ENCODE results near the gene UBA52.
"Not testable (repeated sequence)": the region's sequence is repeated elsewhere in the genome, so short reads cannot be mapped to it uniquely, and the experiment has no call there.

UBA52 gene

GRCh38 chr19:18591735-18592385 lies 20.2 kb downstream of the UBA52 start:
- FAIRE-seq = no peak
- TF ChIP-seq PAX5 (IDR thresholded peaks at IDR 0.05; ENCODE audit: insufficient read depth, low read length, severe bottlenecking) = no peak
- TF ChIP-seq POU2F2 (IDR thresholded peaks at IDR 0.05; ENCODE audit: low read depth, low read length) = no peak
- TF ChIP-seq TAF1 (IDR thresholded peaks at IDR 0.05; ENCODE audit: low read depth, low read length) = no peak
- DNase-seq (ENCODE audit: insufficient read length, low spot score) = no peak

GRCh38 chr19:18592732-18593131 lies 21.1 kb downstream of the UBA52 start:
- DNase-seq (ENCODE audit: insufficient read length, low spot score); FAIRE-seq: not testable (repeated sequence)

GRCh38 chr19:18593367-18594095 lies 21.9 kb downstream of the UBA52 start:
- DNase-seq (ENCODE audit: insufficient read length, low spot score) (no peak), FAIRE-seq (no peak)
- TF ChIP-seq TAF1 (IDR thresholded peaks at IDR 0.05; ENCODE audit: low read depth, low read length) (no peak), POU2F2 (IDR thresholded peaks at IDR 0.05; ENCODE audit: low read depth, low read length) (no peak), SPI1 (IDR thresholded peaks at IDR 0.05; ENCODE audit: low read depth, low read length) (no peak), PAX5 (IDR thresholded peaks at IDR 0.05; ENCODE audit: insufficient read depth, low read length, severe bottlenecking) (no peak)

GRCh38 chr19:18594096-18594823 lies 22.6 kb downstream of the UBA52 start:
- peak; percentile 90 for FAIRE-seq
- peak; percentile 97 for DNase-seq (ENCODE audit: insufficient read length, low spot score)
- TF ChIP-seq POU2F2 (IDR thresholded peaks at IDR 0.05; ENCODE audit: low read depth, low read length) (no peak), PAX5 (IDR thresholded peaks at IDR 0.05; ENCODE audit: insufficient read depth, low read length, severe bottlenecking) (no peak), POLR2A (IDR thresholded peaks at IDR 0.05; ENCODE audit: low read depth, low read length) (no peak), POLR2AphosphoS5 (IDR thresholded peaks at IDR 0.05; ENCODE audit: low read depth, low read length) (no peak), SPI1 (IDR thresholded peaks at IDR 0.05; ENCODE audit: low read depth, low read length) (no peak), TAF1 (IDR thresholded peaks at IDR 0.05; ENCODE audit: low read depth, low read length) (no peak)

GRCh38 chr19:18594824-18595373 lies 23.2 kb downstream of the UBA52 start:
- no peak for DNase-seq (ENCODE audit: insufficient read length, low spot score)
- no peak for TF ChIP-seq PAX5 (IDR thresholded peaks at IDR 0.05; ENCODE audit: insufficient read depth, low read length, severe bottlenecking)
- FAIRE-seq = no peak

- TF ChIP-seq SPI1 (IDR thresholded peaks at IDR 0.05; ENCODE audit: low read depth, low read length) (no peak), POLR2AphosphoS5 (IDR thresholded peaks at IDR 0.05; ENCODE audit: low read depth, low read length) (no peak), POU2F2 (IDR thresholded peaks at IDR 0.05; ENCODE audit: low read depth, low read length) (no peak), PAX5 (IDR thresholded peaks at IDR 0.05; ENCODE audit: insufficient read depth, low read length, severe bottlenecking) (no peak), POLR2A (IDR thresholded peaks at IDR 0.05; ENCODE audit: low read depth, low read length) (no peak), TAF1 (IDR thresholded peaks at IDR 0.05; ENCODE audit: low read depth, low read length) (no peak)
- FAIRE-seq (no peak), DNase-seq (ENCODE audit: insufficient read length, low spot score) (no peak)
These were observed 23.8 kb downstream of the UBA52 start for GRCh38 chr19:18595475-18595874.

- FAIRE-seq (no peak), DNase-seq (ENCODE audit: insufficient read length, low spot score) (no peak)
- TF ChIP-seq PAX5 (IDR thresholded peaks at IDR 0.05; ENCODE audit: insufficient read depth, low read length, severe bottlenecking) (no peak), POLR2AphosphoS5 (IDR thresholded peaks at IDR 0.05; ENCODE audit: low read depth, low read length) (no peak), POLR2A (IDR thresholded peaks at IDR 0.05; ENCODE audit: low read depth, low read length) (no peak), TAF1 (IDR thresholded peaks at IDR 0.05; ENCODE audit: low read depth, low read length) (no peak), SPI1 (IDR thresholded peaks at IDR 0.05; ENCODE audit: low read depth, low read length) (no peak), POU2F2 (IDR thresholded peaks at IDR 0.05; ENCODE audit: low read depth, low read length) (no peak)
These were observed 25.1 kb downstream of the UBA52 start for GRCh38 chr19:18596752-18597157.

GRCh38 chr19:18597809-18598660 lies 26.4 kb downstream of the UBA52 start:
- no peak for FAIRE-seq

GRCh38 chr19:18599485-18599884 lies 27.8 kb downstream of the UBA52 start:
- TF ChIP-seq POLR2A (IDR thresholded peaks at IDR 0.05; ENCODE audit: low read depth, low read length) = no peak
- no peak for TF ChIP-seq TAF1 (IDR thresholded peaks at IDR 0.05; ENCODE audit: low read depth, low read length)
- no peak for TF ChIP-seq POU2F2 (IDR thresholded peaks at IDR 0.05; ENCODE audit: low read depth, low read length)
- TF ChIP-seq SPI1 (IDR thresholded peaks at IDR 0.05; ENCODE audit: low read depth, low read length) = no peak
- TF ChIP-seq PAX5 (IDR thresholded peaks at IDR 0.05; ENCODE audit: insufficient read depth, low read length, severe bottlenecking) = no peak
- TF ChIP-seq POLR2AphosphoS5 (IDR thresholded peaks at IDR 0.05; ENCODE audit: low read depth, low read length) = no peak
- FAIRE-seq (no peak), DNase-seq (ENCODE audit: insufficient read length, low spot score) (no peak)

More at GRCh38 chr19:18597809-18598660, 26.4 kb downstream of the UBA52 start:
- TF ChIP-seq PAX5 (IDR thresholded peaks at IDR 0.05; ENCODE audit: insufficient read depth, low read length, severe bottlenecking) (no peak), SPI1 (IDR thresholded peaks at IDR 0.05; ENCODE audit: low read depth, low read length) (no peak), TAF1 (IDR thresholded peaks at IDR 0.05; ENCODE audit: low read depth, low read length) (no peak), POLR2AphosphoS5 (IDR thresholded peaks at IDR 0.05; ENCODE audit: low read depth, low read length) (no peak), POU2F2 (IDR thresholded peaks at IDR 0.05; ENCODE audit: low read depth, low read length) (no peak), POLR2A (IDR thresholded peaks at IDR 0.05; ENCODE audit: low read depth, low read length) (no peak)
- no peak for DNase-seq (ENCODE audit: insufficient read length, low spot score)

GRCh38 chr19:18600692-18601397 lies 29.2 kb downstream of the UBA52 start:
- not testable (repeated sequence) for FAIRE-seq; DNase-seq (ENCODE audit: insufficient read length, low spot score)
